WI38 (cell line): ENCODE data around the gene MSH3.

Experiments used
- H3K4me3 ChIP-seq: 2 replicates; pipeline ENCODE4 v1.5.1; 2011; ENCODE audit warnings: low read depth, mild to moderate bottlenecking, control low read depth, low read length
- TF ChIP-seq, protein P1 (sequence below): IDR thresholded peaks from 2 replicates; pipeline ENCODE4 v1.5.1; 2012; ENCODE audit warnings: low read depth, mild to moderate bottlenecking, control low read depth, low read length

Gene MSH3

DNA sequence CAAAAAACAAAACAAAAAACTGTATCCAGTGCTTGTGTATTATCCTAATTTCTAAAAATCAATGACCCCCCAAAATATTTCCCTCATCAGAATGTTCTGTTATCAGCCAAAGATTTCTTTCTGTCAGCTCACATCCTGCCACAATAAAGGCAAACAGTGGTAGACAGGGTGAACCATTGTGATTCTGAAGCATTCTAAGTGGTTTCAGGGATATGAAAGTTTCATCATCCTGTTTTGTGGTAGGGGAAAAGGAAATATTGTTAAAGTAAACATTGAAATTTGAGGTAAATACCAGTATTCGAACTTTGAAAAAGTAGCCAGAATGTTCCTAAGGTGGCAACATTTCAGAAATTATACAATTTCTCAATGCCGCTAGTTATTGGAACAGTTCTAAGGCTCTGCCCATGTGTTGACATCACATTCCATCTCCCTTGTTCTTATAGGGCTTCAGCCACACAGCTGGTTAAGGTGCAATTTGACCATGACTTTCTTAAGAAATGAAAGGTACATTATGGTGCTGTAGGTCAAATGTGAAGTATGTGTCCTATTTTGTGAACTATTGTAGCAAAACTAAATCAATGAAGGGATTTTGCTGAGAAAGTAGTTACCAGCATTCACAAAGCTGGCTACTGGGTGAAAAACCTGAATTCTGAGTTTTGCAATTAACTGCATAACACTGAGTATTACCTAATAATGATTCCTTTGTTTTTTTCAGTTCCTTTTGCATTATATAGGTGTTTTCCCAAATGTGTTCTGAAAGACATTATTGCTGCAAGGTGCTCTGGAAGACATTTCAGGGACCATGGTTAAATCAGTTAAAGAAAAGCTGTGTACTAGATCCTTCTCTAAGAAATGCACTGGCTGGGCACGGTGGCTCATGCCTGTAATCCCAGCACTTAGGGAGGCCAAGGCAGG, 198.1 kb downstream of the MSH3 start:
- no peak overlapping the region for H3K4me3 ChIP-seq
- TF ChIP-seq, protein P1, sequence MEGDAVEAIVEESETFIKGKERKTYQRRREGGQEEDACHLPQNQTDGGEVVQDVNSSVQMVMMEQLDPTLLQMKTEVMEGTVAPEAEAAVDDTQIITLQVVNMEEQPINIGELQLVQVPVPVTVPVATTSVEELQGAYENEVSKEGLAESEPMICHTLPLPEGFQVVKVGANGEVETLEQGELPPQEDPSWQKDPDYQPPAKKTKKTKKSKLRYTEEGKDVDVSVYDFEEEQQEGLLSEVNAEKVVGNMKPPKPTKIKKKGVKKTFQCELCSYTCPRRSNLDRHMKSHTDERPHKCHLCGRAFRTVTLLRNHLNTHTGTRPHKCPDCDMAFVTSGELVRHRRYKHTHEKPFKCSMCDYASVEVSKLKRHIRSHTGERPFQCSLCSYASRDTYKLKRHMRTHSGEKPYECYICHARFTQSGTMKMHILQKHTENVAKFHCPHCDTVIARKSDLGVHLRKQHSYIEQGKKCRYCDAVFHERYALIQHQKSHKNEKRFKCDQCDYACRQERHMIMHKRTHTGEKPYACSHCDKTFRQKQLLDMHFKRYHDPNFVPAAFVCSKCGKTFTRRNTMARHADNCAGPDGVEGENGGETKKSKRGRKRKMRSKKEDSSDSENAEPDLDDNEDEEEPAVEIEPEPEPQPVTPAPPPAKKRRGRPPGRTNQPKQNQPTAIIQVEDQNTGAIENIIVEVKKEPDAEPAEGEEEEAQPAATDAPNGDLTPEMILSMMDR = no peak

DNA sequence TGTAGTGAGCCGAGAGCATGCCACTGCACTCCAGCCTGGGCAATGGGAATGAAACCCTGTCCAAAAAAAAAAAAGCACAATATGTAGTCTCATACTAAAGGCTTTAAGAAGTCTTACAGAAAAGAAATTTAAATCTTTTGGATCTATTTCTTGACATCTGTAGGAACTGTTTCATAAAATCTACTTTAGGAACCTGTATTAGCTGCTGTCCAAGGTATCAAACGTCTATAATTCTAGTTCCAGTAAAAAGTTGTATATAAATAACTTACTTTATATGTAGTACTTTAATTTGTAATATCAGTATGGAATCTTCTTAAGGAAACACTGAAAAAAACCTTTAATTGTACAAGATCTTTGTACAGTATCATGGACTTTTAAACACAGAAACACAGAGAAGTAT, 199.0 kb downstream of the MSH3 start:
- no peak overlapping the region for H3K4me3 ChIP-seq
- TF ChIP-seq, protein P1 = no peak

DNA sequence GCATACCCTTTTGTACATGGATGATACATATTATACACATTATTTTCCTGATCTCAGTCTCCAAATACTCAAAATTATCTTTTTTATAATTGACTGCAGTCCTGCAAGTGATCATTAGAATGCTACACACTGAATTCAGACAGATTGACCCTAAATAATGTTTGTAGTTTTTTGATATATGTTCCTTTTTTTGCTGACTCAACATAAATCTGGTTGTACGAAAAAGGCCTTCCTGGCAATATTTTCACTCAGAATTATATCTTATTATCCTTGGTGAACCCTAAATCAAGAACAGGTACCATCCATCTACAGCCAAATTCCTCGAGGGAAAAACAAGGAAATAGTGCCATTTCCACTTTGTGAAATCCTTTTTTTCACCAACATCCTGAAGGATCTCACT, 200.1 kb downstream of the MSH3 start:
- TF ChIP-seq, protein P1 = no peak
- H3K4me3 ChIP-seq = no peak overlapping the region

DNA sequence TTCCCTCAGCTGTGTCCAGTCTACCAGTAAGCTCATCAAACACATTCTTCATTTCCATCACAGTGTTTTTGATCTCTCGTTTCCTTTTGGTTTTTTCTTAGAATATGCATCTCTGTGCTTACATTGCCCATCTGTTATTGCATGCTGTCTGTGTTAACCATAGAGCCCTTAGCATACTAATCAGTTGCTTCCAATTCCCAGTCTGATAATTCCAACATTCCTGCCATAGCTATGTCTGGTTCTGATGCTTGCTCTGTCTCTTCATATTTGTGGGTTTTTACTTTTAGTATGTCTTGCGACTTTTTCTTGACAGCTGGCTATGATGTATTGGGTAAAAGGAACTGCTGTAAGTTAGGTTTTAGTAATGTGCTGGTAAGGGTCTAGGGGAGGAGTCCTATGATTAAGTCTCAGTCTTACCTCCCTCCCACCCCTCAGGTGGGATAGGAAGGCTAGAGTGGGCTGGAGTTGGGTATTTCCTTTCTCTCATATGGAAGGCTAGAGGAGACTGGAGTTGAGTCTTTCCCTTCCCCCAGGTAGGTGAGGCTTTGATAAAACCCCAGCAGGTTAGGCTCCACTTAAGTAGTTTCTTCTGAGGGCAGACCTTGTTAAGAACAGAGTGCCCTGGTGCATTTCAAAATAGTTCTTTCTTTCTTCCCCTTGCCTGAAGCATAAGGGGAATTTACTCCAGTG, 206.6 kb downstream of the MSH3 start:
- TF ChIP-seq, protein P1 = no peak
- H3K4me3 ChIP-seq = no peak overlapping the region

DNA sequence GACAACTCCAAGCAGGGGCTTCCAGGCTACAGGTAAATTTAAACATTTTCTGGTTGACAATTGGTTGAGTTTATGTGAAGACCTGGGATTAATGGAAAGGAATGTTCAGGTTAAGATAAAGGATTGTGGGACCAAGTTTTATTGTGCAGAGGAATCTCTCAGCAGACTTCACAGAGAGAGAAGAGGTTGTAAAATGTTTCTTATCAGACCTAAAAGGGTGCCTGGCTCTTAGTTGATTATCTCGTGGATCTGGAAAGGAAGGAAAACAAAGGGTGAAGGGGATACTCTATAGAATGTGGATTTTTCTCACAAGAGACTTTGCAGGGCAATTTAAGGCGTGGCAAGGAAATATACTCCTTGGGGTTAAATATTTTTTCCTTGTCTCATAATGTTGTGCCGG, 209.3 kb downstream of the MSH3 start:
- no peak overlapping the region for H3K4me3 ChIP-seq
- TF ChIP-seq, protein P1 = no peak

DNA sequence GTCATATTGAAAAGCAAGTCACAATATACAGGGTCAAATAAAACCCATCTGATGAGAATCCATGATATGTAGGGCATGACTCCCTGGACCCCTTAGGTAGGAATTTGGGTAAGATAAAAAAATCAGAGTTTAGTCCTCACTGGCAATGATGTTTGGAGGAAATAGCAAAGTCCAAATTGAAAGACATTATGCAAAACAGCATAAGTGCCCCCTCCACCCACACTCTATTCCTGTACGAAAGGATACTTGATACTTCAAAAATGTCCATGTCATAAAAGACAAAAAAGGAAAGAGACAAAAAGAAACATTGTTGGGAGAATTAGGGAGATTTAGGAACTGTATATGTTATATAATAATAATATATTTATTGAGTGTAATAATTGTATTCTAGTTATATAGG, 209.7 kb downstream of the MSH3 start:
- TF ChIP-seq, protein P1 = no peak
- no peak overlapping the region for H3K4me3 ChIP-seq

DNA sequence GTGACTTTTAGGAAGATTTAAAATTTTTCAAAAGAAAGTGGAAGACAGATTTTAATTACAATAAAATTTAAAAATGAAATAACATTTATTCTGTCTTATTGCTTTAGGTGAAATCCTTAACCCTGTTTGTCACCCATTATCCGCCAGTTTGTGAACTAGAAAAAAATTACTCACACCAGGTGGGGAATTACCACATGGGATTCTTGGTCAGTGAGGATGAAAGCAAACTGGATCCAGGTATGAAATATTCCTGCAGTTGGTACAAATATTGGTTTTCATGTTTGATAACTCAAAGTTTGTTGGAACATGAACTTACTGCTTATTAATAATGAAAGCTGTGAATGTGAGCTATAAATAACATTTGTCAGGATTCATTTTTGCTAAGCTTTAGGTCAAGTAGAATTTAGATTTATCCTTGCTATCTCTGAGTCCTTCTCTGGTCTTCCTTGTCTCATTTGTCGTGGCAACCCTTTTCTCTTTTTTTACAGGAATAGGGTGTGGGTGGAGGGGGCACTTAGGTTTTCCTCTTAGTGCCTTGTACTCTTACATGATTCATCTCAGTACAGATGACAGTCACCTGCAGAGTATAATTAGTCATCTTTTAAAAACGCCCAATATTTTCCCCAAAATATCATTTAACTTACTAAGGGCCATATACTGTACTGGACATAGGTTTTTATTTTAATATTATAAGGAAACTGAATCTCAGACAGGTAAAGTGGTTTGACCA, 210.4 kb downstream of the MSH3 start:
- TF ChIP-seq, protein P1 = no peak

More for the DNA sequence above, 210.4 kb downstream of the MSH3 start:
- no peak overlapping the region for H3K4me3 ChIP-seq
